OCI-LY1 (cell line): ENCODE results near the gene SUN1.

Experiments used
- H2AFZ ChIP-seq: fragments of 200-600 bp; sonication (generic), shearing (Covaris generic); 2 replicates; pipeline ENCODE4 v1.6.0; 2014; ENCODE audit warnings: antibody characterized with exemption, mild to moderate bottlenecking, low read length
- H3F3A ChIP-seq: fragments of 200-600 bp; sonication (generic), shearing (Covaris generic); 2 replicates; pipeline ENCODE4 v1.6.0; 2014; ENCODE audit warnings: mild to moderate bottlenecking, antibody characterized with exemption, low read length, moderate library complexity; ENCODE audit not compliant: insufficient read depth
- H3K27ac ChIP-seq: fragments of 200-600 bp; sonication (generic); 2 replicates; pipeline ENCODE4 v1.5.1; 2014; ENCODE audit warnings: low read length, mixed run types, mild to moderate bottlenecking, low read depth; ENCODE audit not compliant: poor library complexity, severe bottlenecking
- H3K27me3 ChIP-seq: fragments of 200-600 bp; sonication (generic); 2 replicates; pipeline ENCODE4 v1.6.0; 2014; ENCODE audit warnings: antibody characterized with exemption, mild to moderate bottlenecking, low read length, moderate library complexity; ENCODE audit not compliant: insufficient read depth
- H3K36me3 ChIP-seq: fragments of 200-600 bp; sonication (generic); 2 replicates; pipeline ENCODE4 v1.6.1; 2014; ENCODE audit warnings: mild to moderate bottlenecking, antibody characterized with exemption, low read length, moderate library complexity, mixed read lengths; ENCODE audit not compliant: insufficient read depth
- H3K4me1 ChIP-seq: fragments of 200-600 bp; sonication (generic); 2 replicates; pipeline ENCODE4 v1.5.1; 2014; ENCODE audit warnings: mild to moderate bottlenecking, low read length, moderate library complexity; ENCODE audit not compliant: insufficient read depth, severe bottlenecking
- H3K4me2 ChIP-seq: fragments of 200-600 bp; sonication (generic), shearing (Covaris generic); 2 replicates; pipeline ENCODE4 v1.6.1; 2014; ENCODE audit warnings: low read length
- H3K4me3 ChIP-seq: fragments of 200-600 bp; sonication (generic); 2 replicates; pipeline ENCODE4 v1.5.1; 2014; ENCODE audit warnings: low read length, low read depth, mild to moderate bottlenecking, mixed read lengths; ENCODE audit not compliant: poor library complexity, severe bottlenecking
- H3K79me2 ChIP-seq: fragments of 200-600 bp; shearing (Covaris generic); 2 replicates; pipeline ENCODE4 v1.6.1; 2016; ENCODE audit warnings: mixed run types, low read length, mixed read lengths; ENCODE audit not compliant: insufficient read depth
- H3K9ac ChIP-seq: fragments of 200-600 bp; sonication (generic), shearing (Covaris generic); 2 replicates; pipeline ENCODE4 v1.6.1; 2014; ENCODE audit warnings: mild to moderate bottlenecking, low read length, mixed read lengths
- H3K9me2 ChIP-seq: fragments of 200-600 bp; sonication (generic), shearing (Covaris generic); 2 replicates; pipeline ENCODE4 v1.6.1; 2014; ENCODE audit warnings: low read depth, mild to moderate bottlenecking, low read length, mixed read lengths
- H3K9me3 ChIP-seq: fragments of 200-600 bp; shearing (Covaris generic); 2 replicates; pipeline ENCODE4 v1.6.1; 2014; ENCODE audit warnings: low read length, mixed read lengths
- H4K20me1 ChIP-seq: fragments of 200-600 bp; sonication (generic), shearing (Covaris generic); 2 replicates; pipeline ENCODE4 v1.6.0; 2016; ENCODE audit warnings: mild to moderate bottlenecking, low read length; ENCODE audit not compliant: insufficient read depth
- EZH2 ChIP-seq: fragments of 200-600 bp; sonication (generic), shearing (Covaris generic); IDR thresholded peaks from 2 replicates; pipeline ENCODE4 v1.8.0; 2017; ENCODE audit warnings: borderline replicate concordance, mixed run types, mild to moderate bottlenecking, antibody characterized with exemption, low read length, moderate library complexity, mixed read lengths
- TF ChIP-seq, protein P1 (sequence below): fragments of 200-600 bp; sonication (generic), shearing (Covaris generic); IDR thresholded peaks from 2 replicates; pipeline ENCODE4 v1.5.1; 2017; ENCODE audit warnings: mild to moderate bottlenecking, antibody characterized with exemption, low read length, moderate library complexity, mixed read lengths

SUN1 gene

DNA sequence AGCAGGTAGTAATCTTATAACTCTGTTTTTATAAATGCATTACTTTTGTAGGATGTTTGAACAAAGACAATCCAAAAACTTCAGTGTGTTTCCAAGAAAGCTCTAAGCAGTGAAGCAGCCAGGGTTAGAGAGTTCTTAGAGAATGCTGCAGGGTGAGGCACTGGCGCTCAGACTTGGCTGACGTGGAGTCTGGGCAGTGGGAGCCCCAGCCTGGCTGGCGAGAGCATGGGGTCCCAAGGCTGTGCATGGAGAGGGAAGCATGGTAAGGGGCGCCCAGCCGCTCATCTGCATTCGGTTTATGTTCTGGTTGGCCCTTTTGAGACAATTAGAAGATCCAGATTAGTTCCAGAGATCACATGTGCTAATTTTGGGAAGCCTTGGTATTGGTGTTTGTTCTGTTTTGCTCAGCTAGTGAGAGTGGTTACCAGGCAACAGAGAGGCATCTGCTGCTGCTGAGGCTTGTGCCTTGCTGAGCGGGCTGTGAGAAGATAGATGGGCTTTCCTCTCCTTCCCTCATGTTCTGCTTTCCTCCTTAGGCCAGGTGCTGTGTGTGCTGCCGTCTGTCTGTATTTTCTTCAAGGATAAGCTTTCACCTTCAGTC is 10.3 kb downstream of the SUN1 start:
- Histone ChIP-seq H3K27ac (no peak overlapping the region), H4K20me1 (no peaks in the 10 kb centered on the region), H3F3A (no peaks in the 10 kb centered on the region), H3K27me3 (no peaks in the 10 kb centered on the region), H2AFZ (no peak overlapping the region), H3K9me2 (no peaks in the 10 kb centered on the region), H3K79me2 (no peaks in the 10 kb centered on the region), H3K9ac (no peak overlapping the region), H3K4me2 (no peak overlapping the region), H3K4me3 (no peak overlapping the region), H3K9me3 (no peaks in the 10 kb centered on the region), H3K4me1 (no peaks in the 10 kb centered on the region), H3K36me3 (peaks cover 50% of the 10 kb centered on the region)
- TF ChIP-seq, protein P1, sequence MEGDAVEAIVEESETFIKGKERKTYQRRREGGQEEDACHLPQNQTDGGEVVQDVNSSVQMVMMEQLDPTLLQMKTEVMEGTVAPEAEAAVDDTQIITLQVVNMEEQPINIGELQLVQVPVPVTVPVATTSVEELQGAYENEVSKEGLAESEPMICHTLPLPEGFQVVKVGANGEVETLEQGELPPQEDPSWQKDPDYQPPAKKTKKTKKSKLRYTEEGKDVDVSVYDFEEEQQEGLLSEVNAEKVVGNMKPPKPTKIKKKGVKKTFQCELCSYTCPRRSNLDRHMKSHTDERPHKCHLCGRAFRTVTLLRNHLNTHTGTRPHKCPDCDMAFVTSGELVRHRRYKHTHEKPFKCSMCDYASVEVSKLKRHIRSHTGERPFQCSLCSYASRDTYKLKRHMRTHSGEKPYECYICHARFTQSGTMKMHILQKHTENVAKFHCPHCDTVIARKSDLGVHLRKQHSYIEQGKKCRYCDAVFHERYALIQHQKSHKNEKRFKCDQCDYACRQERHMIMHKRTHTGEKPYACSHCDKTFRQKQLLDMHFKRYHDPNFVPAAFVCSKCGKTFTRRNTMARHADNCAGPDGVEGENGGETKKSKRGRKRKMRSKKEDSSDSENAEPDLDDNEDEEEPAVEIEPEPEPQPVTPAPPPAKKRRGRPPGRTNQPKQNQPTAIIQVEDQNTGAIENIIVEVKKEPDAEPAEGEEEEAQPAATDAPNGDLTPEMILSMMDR: no peak
- TF ChIP-seq EZH2: no peak

DNA sequence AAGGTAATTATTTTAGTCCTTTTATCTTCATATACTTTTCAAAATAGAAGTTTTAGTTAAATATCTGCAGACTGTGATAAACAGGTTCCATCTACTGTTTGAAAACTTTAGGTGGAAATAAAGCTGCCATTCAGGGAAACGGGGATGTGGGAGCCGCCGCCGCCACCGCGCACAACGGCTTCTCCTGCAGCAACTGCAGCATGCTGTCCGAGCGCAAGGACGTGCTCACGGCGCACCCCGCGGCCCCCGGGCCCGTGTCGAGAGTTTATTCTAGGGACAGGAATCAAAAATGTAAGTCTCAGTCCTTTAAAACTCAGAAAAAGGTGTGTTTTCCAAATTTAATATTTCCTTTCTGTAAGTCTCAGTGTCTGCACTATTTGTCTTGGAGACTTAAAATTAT is 11.0 kb downstream of the SUN1 start:
- H3K9me3 ChIP-seq: no peaks in the 10 kb centered on the region
- no peak overlapping the region for H2AFZ ChIP-seq
- H3K4me2 ChIP-seq: no peak overlapping the region
- no peaks in the 10 kb centered on the region for H3K4me1 ChIP-seq
- H3K27me3 ChIP-seq: no peaks in the 10 kb centered on the region
- no peak overlapping the region for H3K9ac ChIP-seq
- peaks cover 53% of the 10 kb centered on the region for H3K36me3 ChIP-seq
- no peaks in the 10 kb centered on the region for H3F3A ChIP-seq
- no peak for TF ChIP-seq EZH2
- TF ChIP-seq, protein P1: no peak
- H3K4me3 ChIP-seq: no peak overlapping the region
- H4K20me1 ChIP-seq: no peaks in the 10 kb centered on the region
- no peaks in the 10 kb centered on the region for H3K9me2 ChIP-seq
- H3K79me2 ChIP-seq: no peaks in the 10 kb centered on the region
- H3K27ac ChIP-seq: no peak overlapping the region

DNA sequence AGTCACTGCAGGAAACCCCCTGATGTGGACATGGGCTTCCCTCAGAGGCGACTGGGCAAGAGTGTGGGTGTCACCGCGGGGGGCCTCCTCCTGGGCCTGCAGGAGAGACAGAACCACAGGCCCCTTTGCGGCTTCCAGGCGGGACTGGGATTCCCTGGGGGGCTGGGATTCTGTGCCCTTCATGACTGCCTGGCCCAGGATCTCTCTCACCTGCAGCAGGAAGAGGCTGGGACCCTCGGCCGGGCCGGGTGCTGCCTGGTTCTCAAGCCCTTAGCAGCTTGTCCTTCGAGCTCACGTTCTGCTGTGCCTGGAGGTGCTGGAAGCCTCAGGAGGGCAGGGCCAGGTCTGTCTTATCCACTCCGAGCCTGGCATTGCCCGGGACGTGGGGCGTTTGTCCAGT is 11.8 kb downstream of the SUN1 start:
- no peaks in the 10 kb centered on the region for H3K27me3 ChIP-seq
- no peak overlapping the region for H3K9ac ChIP-seq
- H3K27ac ChIP-seq: no peak overlapping the region
- no peak overlapping the region for H3K4me2 ChIP-seq
- no peak overlapping the region for H2AFZ ChIP-seq
- TF ChIP-seq EZH2: no peak
- TF ChIP-seq, protein P1: no peak
- no peaks in the 10 kb centered on the region for H3F3A ChIP-seq
- H3K9me3 ChIP-seq: no peaks in the 10 kb centered on the region
- H3K4me3 ChIP-seq: no peak overlapping the region
- H3K79me2 ChIP-seq: no peaks in the 10 kb centered on the region
- no peaks in the 10 kb centered on the region for H4K20me1 ChIP-seq
- no peaks in the 10 kb centered on the region for H3K9me2 ChIP-seq
- H3K36me3 ChIP-seq: peaks cover 55% of the 10 kb centered on the region
- H3K4me1 ChIP-seq: no peaks in the 10 kb centered on the region
